ENCODE measurements around the gene RAD23B.

RAD23B gene

DNA sequence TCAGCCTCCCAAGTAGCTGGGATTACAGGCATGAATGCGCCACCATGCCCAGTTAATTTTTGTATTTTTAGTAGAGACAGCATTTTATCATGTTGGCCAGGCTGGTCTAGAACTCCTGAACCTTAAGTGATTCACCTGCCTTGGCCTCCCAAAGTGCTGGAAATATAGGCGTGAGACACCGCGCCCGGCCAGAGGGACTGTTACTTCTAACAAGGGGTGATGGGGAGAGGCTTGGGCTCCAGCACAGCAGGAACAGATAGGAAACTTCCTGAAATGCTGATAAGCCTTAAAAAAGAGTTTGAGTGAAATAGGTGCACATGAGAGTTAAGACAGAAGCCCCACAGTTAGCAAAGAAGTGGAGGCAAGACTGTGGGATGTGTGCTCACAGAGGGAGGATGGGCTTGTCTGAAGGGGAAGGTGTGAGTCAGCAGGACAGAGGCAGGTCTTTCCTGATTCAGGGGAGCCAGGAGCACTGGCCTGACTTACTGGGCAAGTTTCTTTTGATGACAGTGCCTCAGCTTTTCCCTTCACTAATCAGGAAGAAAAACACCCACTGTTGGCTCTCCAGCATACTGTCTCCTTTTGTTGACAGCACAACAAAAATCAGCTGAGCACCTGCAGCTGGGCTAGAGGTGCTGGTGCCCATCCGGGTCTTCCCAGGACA is 68.4 kb downstream of the RAD23B start:
- no peak overlapping the region for H3K4me3 ChIP-seq (ENCODE audit: low read length)
- TF ChIP-seq, protein P1, sequence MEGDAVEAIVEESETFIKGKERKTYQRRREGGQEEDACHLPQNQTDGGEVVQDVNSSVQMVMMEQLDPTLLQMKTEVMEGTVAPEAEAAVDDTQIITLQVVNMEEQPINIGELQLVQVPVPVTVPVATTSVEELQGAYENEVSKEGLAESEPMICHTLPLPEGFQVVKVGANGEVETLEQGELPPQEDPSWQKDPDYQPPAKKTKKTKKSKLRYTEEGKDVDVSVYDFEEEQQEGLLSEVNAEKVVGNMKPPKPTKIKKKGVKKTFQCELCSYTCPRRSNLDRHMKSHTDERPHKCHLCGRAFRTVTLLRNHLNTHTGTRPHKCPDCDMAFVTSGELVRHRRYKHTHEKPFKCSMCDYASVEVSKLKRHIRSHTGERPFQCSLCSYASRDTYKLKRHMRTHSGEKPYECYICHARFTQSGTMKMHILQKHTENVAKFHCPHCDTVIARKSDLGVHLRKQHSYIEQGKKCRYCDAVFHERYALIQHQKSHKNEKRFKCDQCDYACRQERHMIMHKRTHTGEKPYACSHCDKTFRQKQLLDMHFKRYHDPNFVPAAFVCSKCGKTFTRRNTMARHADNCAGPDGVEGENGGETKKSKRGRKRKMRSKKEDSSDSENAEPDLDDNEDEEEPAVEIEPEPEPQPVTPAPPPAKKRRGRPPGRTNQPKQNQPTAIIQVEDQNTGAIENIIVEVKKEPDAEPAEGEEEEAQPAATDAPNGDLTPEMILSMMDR (IDR thresholded peaks at IDR 0.05; ENCODE audit: insufficient read depth, low read depth, low read length, missing control alignments) = no peak
- peak; percentile 96 for DNase-seq (ENCODE audit: low read depth)

DNA sequence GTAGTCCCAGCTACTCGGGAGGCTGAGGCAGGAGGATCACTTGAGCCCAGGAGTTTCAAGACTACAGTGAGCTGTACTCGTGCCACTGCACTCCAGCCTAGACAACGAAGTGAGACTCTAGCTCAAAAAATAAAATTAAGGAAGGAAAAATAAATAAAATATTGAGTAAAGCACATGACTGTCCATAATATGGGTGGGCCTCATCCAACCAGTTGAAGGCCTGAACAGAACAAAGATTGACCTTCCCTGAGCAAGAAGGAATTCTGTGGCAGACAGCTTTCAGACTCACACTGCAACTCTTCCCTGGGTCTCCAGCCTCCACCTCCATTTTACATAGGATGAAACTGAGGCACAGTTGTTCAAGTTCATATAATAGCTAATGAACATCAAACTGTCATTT is 72.3 kb downstream of the RAD23B start:
- no peak overlapping the region for H3K4me3 ChIP-seq (ENCODE audit: low read length)
- TF ChIP-seq, protein P1 (IDR thresholded peaks at IDR 0.05; ENCODE audit: insufficient read depth, low read depth, low read length, missing control alignments) = no peak
- no peak for DNase-seq (ENCODE audit: low read depth)

DNA sequence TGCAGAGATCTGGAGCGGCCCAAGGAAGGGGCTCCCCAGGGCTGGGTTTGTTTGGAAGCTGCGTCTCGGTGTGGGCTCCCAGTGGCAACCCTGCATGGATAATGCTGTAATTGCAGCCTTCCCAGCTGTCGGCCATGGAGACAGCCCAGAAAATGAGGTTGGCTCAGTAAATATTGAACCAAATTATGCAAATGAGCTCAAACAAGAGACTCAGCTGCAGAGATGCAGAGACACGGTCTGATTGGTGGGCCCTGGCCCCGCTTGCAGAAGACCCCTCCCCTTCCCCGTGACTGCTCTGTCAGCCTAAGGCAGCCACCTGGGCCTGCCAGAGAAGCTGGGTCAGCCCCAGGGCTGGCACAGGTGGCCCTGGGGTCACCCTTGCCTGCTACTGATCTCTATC is 75.9 kb downstream of the RAD23B start:
- H3K4me3 ChIP-seq (ENCODE audit: low read length) = no peak overlapping the region
- no peak for DNase-seq (ENCODE audit: low read depth)
- TF ChIP-seq, protein P1 (IDR thresholded peaks at IDR 0.05; ENCODE audit: insufficient read depth, low read depth, low read length, missing control alignments) = no peak

DNA sequence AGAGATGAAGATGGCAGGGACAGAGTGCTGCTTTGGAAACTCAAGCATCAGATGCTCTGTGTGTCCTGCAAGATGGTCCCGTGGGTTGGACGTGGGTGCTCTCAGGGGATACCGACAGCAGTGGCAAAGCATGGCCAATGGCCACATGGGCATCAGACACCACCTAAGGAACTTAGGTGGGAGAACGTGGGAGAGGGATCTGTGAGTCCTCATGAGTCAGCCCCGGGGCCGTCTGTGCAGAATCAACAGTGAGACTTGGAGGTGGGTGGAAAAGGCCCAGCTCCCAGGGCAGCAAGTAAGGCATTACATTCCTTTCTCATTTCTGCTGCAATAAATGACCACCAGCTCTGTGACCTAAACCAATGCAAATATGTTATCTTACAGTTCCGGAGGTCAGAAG is 77.0 kb downstream of the RAD23B start:
- H3K4me3 ChIP-seq (ENCODE audit: low read length) = no peak overlapping the region
- DNase-seq (ENCODE audit: low read depth) = no peak
- TF ChIP-seq, protein P1 (IDR thresholded peaks at IDR 0.05; ENCODE audit: insufficient read depth, low read depth, low read length, missing control alignments) = no peak

DNA sequence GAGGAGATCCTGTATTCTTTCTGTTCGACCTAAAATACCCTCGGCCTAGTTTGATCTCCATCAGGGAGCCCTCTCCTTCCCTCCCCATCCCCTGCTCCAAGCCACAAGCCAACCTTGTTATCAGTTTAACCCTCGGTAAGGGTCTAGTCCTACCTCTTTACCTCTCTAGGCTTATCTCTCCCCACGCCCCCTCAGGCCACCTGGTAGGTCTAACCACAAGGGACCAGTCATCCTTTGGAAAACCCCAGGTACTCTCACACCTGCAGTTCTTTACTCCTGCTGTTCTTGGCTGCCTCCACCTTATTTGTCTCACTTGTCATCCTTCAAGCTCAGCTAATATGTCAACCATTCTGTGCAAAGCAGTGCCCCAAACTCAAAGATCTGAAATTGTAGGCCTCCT is 78.7 kb downstream of the RAD23B start:
- DNase-seq (ENCODE audit: low read depth) = peak; percentile 56
- H3K4me3 ChIP-seq (ENCODE audit: low read length) = no peak overlapping the region
- TF ChIP-seq, protein P1 (IDR thresholded peaks at IDR 0.05; ENCODE audit: insufficient read depth, low read depth, low read length, missing control alignments) = no peak

DNA sequence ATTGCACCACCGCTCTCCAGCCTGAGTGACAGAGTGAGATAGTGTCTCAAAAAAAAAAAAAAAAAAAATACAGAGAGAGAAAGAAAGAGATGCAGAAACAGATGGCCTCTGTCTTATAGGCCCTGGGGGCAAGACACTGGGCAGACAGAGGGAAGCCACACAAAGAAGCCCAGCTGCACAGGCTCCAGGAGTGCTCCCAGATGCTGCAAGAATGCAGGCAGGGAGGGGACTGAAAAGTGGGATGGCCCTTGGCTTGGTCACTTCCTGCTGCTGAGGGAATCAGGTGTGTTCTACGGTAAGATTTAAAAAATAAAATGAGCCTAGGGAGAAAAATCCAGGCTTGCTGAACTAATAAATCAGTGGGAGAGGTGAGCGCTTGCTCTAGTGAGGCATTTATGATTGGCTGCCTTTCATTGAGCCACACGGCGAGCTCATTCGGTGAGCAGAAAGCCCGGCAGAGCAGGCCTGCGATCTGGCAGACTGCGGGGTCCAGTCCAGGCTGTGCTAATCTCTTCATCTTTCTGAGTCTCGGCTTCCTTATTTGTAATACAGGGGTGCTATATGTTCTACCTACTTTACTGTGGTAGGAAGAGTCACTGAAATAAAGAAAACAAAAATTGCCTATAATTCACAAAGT is 80.6 kb downstream of the RAD23B start:
- no peak overlapping the region for H3K4me3 ChIP-seq (ENCODE audit: low read length)
- TF ChIP-seq, protein P1 (IDR thresholded peaks at IDR 0.05; ENCODE audit: insufficient read depth, low read depth, low read length, missing control alignments) = no peak
- DNase-seq (ENCODE audit: low read depth) = no peak
